ENCODE data around the gene DNM3. TPM values are rescaled to one million over a fixed set of nuclear protein-coding genes. Genes with fewer than 3 reads are reported as not detected.

The DNM3 gene
- total RNA-seq, 4 donors from 2014 or later: 2.7 to 3.3 TPM; not detected in 2

GRCh38 chr1:172109359-172109758 is 268.1 kb downstream of the DNM3 start:
- WGBS, 2 donors (ENCODE audit: low coverage in 1 of 2): 59 to 67% methylated on average over 2 to 5 of the region's 5 CpGs
- DNase-seq: no peak
- intact Hi-C loops (cut with DNase I; ENCODE audit: low total_unique reads): no loop called here
- H3K9me3 ChIP-seq: no peaks in the 10 kb centered on the region
- no peak overlapping the region for H3K27ac ChIP-seq
- no peak for TF ChIP-seq EP300 (IDR thresholded peaks at IDR 0.05; ENCODE audit: low read depth)
- no peak for TF ChIP-seq POLR2AphosphoS5 (IDR thresholded peaks at IDR 0.05)
- TF ChIP-seq CTCF (IDR thresholded peaks at IDR 0.05): no peak
- no peak for TF ChIP-seq POLR2A (IDR thresholded peaks at IDR 0.05)
- no peak overlapping the region for H3K4me3 ChIP-seq
- H3K36me3 ChIP-seq: no peaks in the 10 kb centered on the region
- in situ Hi-C loops (cut with MboI; ENCODE audit: low pct_ligation_motif_present in 1 of 4, low pct_unique_long_range_greater_than_20kb in 1 of 4, low sequenced_read_pairs in 3 of 4): no loop called here
- no peaks in the 10 kb centered on the region for H3K27me3 ChIP-seq
- no peaks in the 10 kb centered on the region for H3K4me1 ChIP-seq

- intact Hi-C loops (cut with DNase I; ENCODE audit: low total_unique reads) (no loop called here), in situ Hi-C loops (cut with MboI; ENCODE audit: low pct_ligation_motif_present in 1 of 4, low pct_unique_long_range_greater_than_20kb in 1 of 4, low sequenced_read_pairs in 3 of 4) (no loop called here)
Measured at GRCh38 chr1:172112576-172112975, 271.3 kb downstream of the DNM3 start.

GRCh38 chr1:172117800-172118199 is 276.5 kb downstream of the DNM3 start:
- Histone ChIP-seq H3K27ac (no peak overlapping the region), H3K4me1 (no peaks in the 10 kb centered on the region), H3K9me3 (no peaks in the 10 kb centered on the region), H3K4me3 (no peak overlapping the region), H3K36me3 (no peaks in the 10 kb centered on the region), H3K27me3 (no peaks in the 10 kb centered on the region)
- 77% methylated on average over 1 of the region's 1 CpG; no CpG with 5 or more reads in 1 of the 2 donors for WGBS, 2 donors (ENCODE audit: low coverage in 1 of 2)
- in situ Hi-C loops (cut with MboI; ENCODE audit: low pct_ligation_motif_present in 1 of 4, low pct_unique_long_range_greater_than_20kb in 1 of 4, low sequenced_read_pairs in 3 of 4): no loop called here
- intact Hi-C loops (cut with DNase I; ENCODE audit: low total_unique reads): no loop called here
- no peak for TF ChIP-seq POLR2A (IDR thresholded peaks at IDR 0.05)
- no peak for TF ChIP-seq POLR2AphosphoS5 (IDR thresholded peaks at IDR 0.05)
- TF ChIP-seq CTCF (IDR thresholded peaks at IDR 0.05): no peak
- TF ChIP-seq EP300 (IDR thresholded peaks at IDR 0.05; ENCODE audit: low read depth): no peak
- DNase-seq: no peak

More at GRCh38 chr1:172112576-172112975, 271.3 kb downstream of the DNM3 start:
- Histone ChIP-seq H3K4me3 (no peak overlapping the region), H3K9me3 (no peaks in the 10 kb centered on the region), H3K36me3 (no peaks in the 10 kb centered on the region), H3K4me1 (no peaks in the 10 kb centered on the region), H3K27ac (no peak overlapping the region), H3K27me3 (no peaks in the 10 kb centered on the region)
- WGBS, 2 donors (ENCODE audit: low coverage in 1 of 2): 91 to 100% methylated on average over 1 of the region's 1 CpG
- TF ChIP-seq EP300 (IDR thresholded peaks at IDR 0.05; ENCODE audit: low read depth): no peak
- no peak for TF ChIP-seq POLR2AphosphoS5 (IDR thresholded peaks at IDR 0.05)
- no peak for TF ChIP-seq CTCF (IDR thresholded peaks at IDR 0.05)
- TF ChIP-seq POLR2A (IDR thresholded peaks at IDR 0.05): no peak
- DNase-seq: no peak

GRCh38 chr1:172118618-172119017 is 277.3 kb downstream of the DNM3 start:
- no peak for DNase-seq
- no peaks in the 10 kb centered on the region for H3K4me1 ChIP-seq
- H3K36me3 ChIP-seq: no peaks in the 10 kb centered on the region
- in situ Hi-C loops (cut with MboI; ENCODE audit: low pct_ligation_motif_present in 1 of 4, low pct_unique_long_range_greater_than_20kb in 1 of 4, low sequenced_read_pairs in 3 of 4): no loop called here
- intact Hi-C loops (cut with DNase I; ENCODE audit: low total_unique reads): no loop called here
- H3K4me3 ChIP-seq: no peak overlapping the region
- no peak overlapping the region for H3K27ac ChIP-seq
- TF ChIP-seq POLR2AphosphoS5 (IDR thresholded peaks at IDR 0.05) (no peak), CTCF (IDR thresholded peaks at IDR 0.05) (no peak), POLR2A (IDR thresholded peaks at IDR 0.05) (no peak), EP300 (IDR thresholded peaks at IDR 0.05; ENCODE audit: low read depth) (no peak)
- 96% methylated on average over 3 of the region's 3 CpGs; no CpG with 5 or more reads in 1 of the 2 donors for WGBS, 2 donors (ENCODE audit: low coverage in 1 of 2)
- H3K9me3 ChIP-seq: no peaks in the 10 kb centered on the region
- H3K27me3 ChIP-seq: no peaks in the 10 kb centered on the region
